ENCODE results near the gene PDLIM1.

The PDLIM1 gene

DNA sequence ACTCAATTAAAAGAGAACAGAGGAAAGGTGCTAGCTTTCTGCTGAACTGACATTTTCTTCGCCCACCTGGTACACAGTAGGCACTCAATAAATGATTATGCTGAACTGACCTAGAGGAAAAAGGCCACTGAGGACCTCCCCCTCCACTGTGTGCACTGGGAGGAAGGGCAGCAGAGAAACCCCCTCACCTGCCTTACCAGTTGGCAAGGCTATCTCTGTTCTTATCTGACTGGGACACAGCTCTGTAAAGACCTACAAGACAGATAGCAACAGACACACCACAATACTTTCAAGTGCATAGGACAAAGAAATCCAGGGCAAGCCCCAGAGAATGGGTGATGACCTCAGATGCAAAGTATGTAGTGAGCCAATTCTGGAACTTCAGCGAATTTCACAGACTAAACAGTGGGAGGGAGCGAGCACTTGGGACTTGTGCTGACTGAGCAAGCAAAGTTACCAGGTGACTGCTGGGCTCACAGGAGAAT is 30.4 kb downstream of the PDLIM1 start:
- TF ChIP-seq EZH2phosphoT487 (IDR thresholded peaks at IDR 0.05; ENCODE audit: low read length) (no peak), EZH2 (optimal IDR thresholded peaks at IDR 0.05; ENCODE audit: low read depth, low read length) (no peak)
- Histone ChIP-seq H3K4me2 (ENCODE audit: low read depth, low read length) (peak overlapping the region; percentile 67), H3K4me3 (ENCODE audit: low read length) (peak overlapping the region; percentile 20; the same call in 1 of the 2 replicates), H3K9me2 (replicated peaks; ENCODE audit: insufficient read depth, low read length) (no peaks in the 10 kb centered on the region), H3K9me3 (replicated peaks; ENCODE audit: insufficient read depth, low read length) (no peaks in the 10 kb centered on the region), H3K27ac (ENCODE audit: low read length) (peak overlapping the region; percentile 93), H3K79me2 (ENCODE audit: low read length) (peaks cover 37% of the 10 kb centered on the region), H2AFZ (ENCODE audit: low read length) (no peak overlapping the region), H3K4me1 (ENCODE audit: low read length) (peaks cover 46% of the 10 kb centered on the region), H3K36me3 (replicated peaks; ENCODE audit: insufficient read depth, low read length) (0 out of 2 replicates have a peak, but pooled peaks cover 6% of the 10 kb centered on the region), H3K9ac (ENCODE audit: low read length) (peak overlapping the region; percentile 43; the same call in 1 of the 2 replicates), H3K27me3 (replicated peaks; ENCODE audit: insufficient read depth, low read length) (no peaks in the 10 kb centered on the region), H3F3A (ENCODE audit: insufficient read depth, low read length) (peaks cover 21% of the 10 kb centered on the region), H4K20me1 (ENCODE audit: insufficient read depth, low read length) (no peaks in the 10 kb centered on the region)
- peak; percentile 91 for DNase-seq

DNA sequence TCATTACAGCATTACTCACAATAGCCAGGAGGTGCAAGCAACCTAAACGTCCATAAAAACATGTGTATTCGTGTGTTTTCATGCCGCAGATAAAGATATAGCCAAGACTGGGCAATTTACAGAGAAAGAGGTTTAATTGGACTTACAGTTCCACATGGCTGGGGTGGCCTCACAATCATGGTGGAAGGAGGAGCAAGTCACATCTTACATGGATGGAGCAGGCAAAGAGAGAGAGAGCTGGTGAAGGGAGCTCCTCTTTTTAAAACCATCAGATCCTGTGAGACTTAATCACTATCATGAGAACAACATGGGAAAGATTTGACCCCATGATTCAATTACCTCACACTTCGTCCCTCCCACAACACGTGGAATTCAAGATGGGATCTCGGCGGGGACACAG is 33.0 kb downstream of the PDLIM1 start:
- Histone ChIP-seq H3K36me3 (replicated peaks; ENCODE audit: insufficient read depth, low read length) (0 out of 2 replicates have a peak, but pooled peaks cover 6% of the 10 kb centered on the region), H3K27ac (ENCODE audit: low read length) (no peak overlapping the region), H3K79me2 (ENCODE audit: low read length) (peaks cover 60% of the 10 kb centered on the region), H3F3A (ENCODE audit: insufficient read depth, low read length) (peaks cover 21% of the 10 kb centered on the region), H3K27me3 (replicated peaks; ENCODE audit: insufficient read depth, low read length) (no peaks in the 10 kb centered on the region), H3K4me3 (ENCODE audit: low read length) (no peak overlapping the region), H3K9me2 (replicated peaks; ENCODE audit: insufficient read depth, low read length) (no peaks in the 10 kb centered on the region), H3K4me2 (ENCODE audit: low read depth, low read length) (no peak overlapping the region), H2AFZ (ENCODE audit: low read length) (no peak overlapping the region), H4K20me1 (ENCODE audit: insufficient read depth, low read length) (no peaks in the 10 kb centered on the region), H3K4me1 (ENCODE audit: low read length) (peaks cover 33% of the 10 kb centered on the region), H3K9ac (ENCODE audit: low read length) (no peak overlapping the region), H3K9me3 (replicated peaks; ENCODE audit: insufficient read depth, low read length) (no peaks in the 10 kb centered on the region)
- no peak for DNase-seq
- TF ChIP-seq EZH2 (optimal IDR thresholded peaks at IDR 0.05; ENCODE audit: low read depth, low read length) = no peak
- no peak for TF ChIP-seq EZH2phosphoT487 (IDR thresholded peaks at IDR 0.05; ENCODE audit: low read length)

DNA sequence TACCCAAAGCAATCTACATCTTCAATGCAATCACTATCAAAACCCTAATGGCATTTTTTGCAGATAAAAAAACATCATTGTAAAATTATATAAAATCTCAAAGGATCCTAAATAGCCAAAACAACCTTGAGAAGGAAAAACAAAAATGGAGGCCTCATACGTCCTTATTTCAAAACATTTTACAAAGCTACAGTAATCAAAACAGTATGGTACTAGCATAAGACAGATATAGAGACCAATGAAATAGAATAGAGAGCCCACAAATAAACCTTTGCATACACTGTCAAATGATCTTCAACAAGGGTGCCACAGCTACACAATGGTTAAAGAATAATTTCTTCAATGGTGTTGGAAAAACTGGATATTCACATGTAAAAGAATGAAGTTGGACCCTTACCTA is 34.5 kb downstream of the PDLIM1 start:
- no peak for TF ChIP-seq EZH2phosphoT487 (IDR thresholded peaks at IDR 0.05; ENCODE audit: low read length)
- TF ChIP-seq, protein P1, sequence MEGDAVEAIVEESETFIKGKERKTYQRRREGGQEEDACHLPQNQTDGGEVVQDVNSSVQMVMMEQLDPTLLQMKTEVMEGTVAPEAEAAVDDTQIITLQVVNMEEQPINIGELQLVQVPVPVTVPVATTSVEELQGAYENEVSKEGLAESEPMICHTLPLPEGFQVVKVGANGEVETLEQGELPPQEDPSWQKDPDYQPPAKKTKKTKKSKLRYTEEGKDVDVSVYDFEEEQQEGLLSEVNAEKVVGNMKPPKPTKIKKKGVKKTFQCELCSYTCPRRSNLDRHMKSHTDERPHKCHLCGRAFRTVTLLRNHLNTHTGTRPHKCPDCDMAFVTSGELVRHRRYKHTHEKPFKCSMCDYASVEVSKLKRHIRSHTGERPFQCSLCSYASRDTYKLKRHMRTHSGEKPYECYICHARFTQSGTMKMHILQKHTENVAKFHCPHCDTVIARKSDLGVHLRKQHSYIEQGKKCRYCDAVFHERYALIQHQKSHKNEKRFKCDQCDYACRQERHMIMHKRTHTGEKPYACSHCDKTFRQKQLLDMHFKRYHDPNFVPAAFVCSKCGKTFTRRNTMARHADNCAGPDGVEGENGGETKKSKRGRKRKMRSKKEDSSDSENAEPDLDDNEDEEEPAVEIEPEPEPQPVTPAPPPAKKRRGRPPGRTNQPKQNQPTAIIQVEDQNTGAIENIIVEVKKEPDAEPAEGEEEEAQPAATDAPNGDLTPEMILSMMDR (IDR thresholded peaks at IDR 0.05; ENCODE audit: low read length) = no peak
- no peak for TF ChIP-seq EZH2 (optimal IDR thresholded peaks at IDR 0.05; ENCODE audit: low read depth, low read length)
- H3K9me3 ChIP-seq (replicated peaks; ENCODE audit: insufficient read depth, low read length) = no peaks in the 10 kb centered on the region
- H3K9ac ChIP-seq (ENCODE audit: low read length) = no peak overlapping the region
- no peak overlapping the region for H2AFZ ChIP-seq (ENCODE audit: low read length)
- no peak overlapping the region for H3K27ac ChIP-seq (ENCODE audit: low read length)
- no peaks in the 10 kb centered on the region for H3K9me2 ChIP-seq (replicated peaks; ENCODE audit: insufficient read depth, low read length)
- no peak overlapping the region for H3K4me3 ChIP-seq (ENCODE audit: low read length)
- H4K20me1 ChIP-seq (ENCODE audit: insufficient read depth, low read length) = no peaks in the 10 kb centered on the region
- H3K4me2 ChIP-seq (ENCODE audit: low read depth, low read length) = no peak overlapping the region
- peaks cover 17% of the 10 kb centered on the region for H3F3A ChIP-seq (ENCODE audit: insufficient read depth, low read length)
- no peak for DNase-seq
- no peaks in the 10 kb centered on the region for H3K27me3 ChIP-seq (replicated peaks; ENCODE audit: insufficient read depth, low read length)
- 0 out of 2 replicates have a peak, but pooled peaks cover 6% of the 10 kb centered on the region for H3K36me3 ChIP-seq (replicated peaks; ENCODE audit: insufficient read depth, low read length)
- peaks cover 19% of the 10 kb centered on the region for H3K4me1 ChIP-seq (ENCODE audit: low read length)
- H3K79me2 ChIP-seq (ENCODE audit: low read length) = peaks cover 76% of the 10 kb centered on the region

DNA sequence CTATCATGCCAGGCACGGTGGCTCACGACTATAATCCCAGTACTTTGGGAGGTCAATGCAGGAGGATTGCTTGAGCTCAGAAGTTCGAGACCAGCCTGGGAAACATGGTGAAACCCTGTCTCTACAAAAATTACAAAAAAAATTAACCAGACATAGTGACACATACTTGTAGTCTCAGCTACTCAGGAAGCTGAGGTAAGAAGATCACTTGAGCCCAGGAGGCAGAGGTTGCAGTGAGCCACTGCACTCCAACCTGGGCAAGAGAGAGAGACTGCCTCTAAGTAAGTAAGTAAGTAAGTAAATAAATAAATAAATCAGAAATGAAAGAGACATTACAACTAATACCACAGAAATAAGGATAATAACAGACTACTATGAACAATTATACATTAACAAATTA is 36.2 kb downstream of the PDLIM1 start:
- H3K79me2 ChIP-seq (ENCODE audit: low read length) = peaks cover 82% of the 10 kb centered on the region
- no peaks in the 10 kb centered on the region for H4K20me1 ChIP-seq (ENCODE audit: insufficient read depth, low read length)
- 0 out of 2 replicates have a peak, but pooled peaks cover 6% of the 10 kb centered on the region for H3K36me3 ChIP-seq (replicated peaks; ENCODE audit: insufficient read depth, low read length)
- no peak for TF ChIP-seq EZH2phosphoT487 (IDR thresholded peaks at IDR 0.05; ENCODE audit: low read length)
- TF ChIP-seq, protein P1 (IDR thresholded peaks at IDR 0.05; ENCODE audit: low read length) = no peak
- no peak for TF ChIP-seq EZH2 (optimal IDR thresholded peaks at IDR 0.05; ENCODE audit: low read depth, low read length)
- no peak overlapping the region for H3K9ac ChIP-seq (ENCODE audit: low read length)
- no peaks in the 10 kb centered on the region for H3K27me3 ChIP-seq (replicated peaks; ENCODE audit: insufficient read depth, low read length)
- peaks cover 5% of the 10 kb centered on the region for H3K4me1 ChIP-seq (ENCODE audit: low read length)
- H2AFZ ChIP-seq (ENCODE audit: low read length) = no peak overlapping the region
- no peak overlapping the region for H3K27ac ChIP-seq (ENCODE audit: low read length)
- no peak for DNase-seq
- H3K4me3 ChIP-seq (ENCODE audit: low read length) = no peak overlapping the region
- peaks cover under 1% of the 10 kb centered on the region; the same call in 1 of the 2 replicates for H3F3A ChIP-seq (ENCODE audit: insufficient read depth, low read length)
- H3K4me2 ChIP-seq (ENCODE audit: low read depth, low read length) = no peak overlapping the region
- no peaks in the 10 kb centered on the region for H3K9me2 ChIP-seq (replicated peaks; ENCODE audit: insufficient read depth, low read length)
- no peaks in the 10 kb centered on the region for H3K9me3 ChIP-seq (replicated peaks; ENCODE audit: insufficient read depth, low read length)
